Measurements from ENCODE around the gene MTHFS. TPM values are rescaled to one million over a fixed set of nuclear protein-coding genes. Genes with fewer than 3 reads are reported as not detected.

The MTHFS gene
- total and polyA plus RNA-seq, 11 donors = 5.7 to 45.5 (median 13.4) TPM

GRCh38 chr15:79824136-79824701 is 72.6 kb downstream of the MTHFS start:
- Histone ChIP-seq H3K36me3 (peaks cover 0 to 4% (median 0%) of the 10 kb centered on the region in 9 donors), H3K27ac (no peak overlapping the region), H3K27me3 (no peaks in the 10 kb centered on the region), H3K9me3 (peaks cover 0 to 13% (median 2%) of the 10 kb centered on the region in 12 donors), H3K4me1 (no peaks in the 10 kb centered on the region), H3K4me3 (no peak overlapping the region)
- intact Hi-C loops (cut with DNase I) = no loop called here
- ATAC-seq (no peak), DNase-seq (no peak)
- 46 to 56% (median 52%) methylated on average over 9 of the region's 9 CpGs for WGBS, 4 donors
- TF ChIP-seq CTCF (IDR thresholded peaks at IDR 0.05) = no peak
- TF ChIP-seq POLR2A (IDR thresholded peaks at IDR 0.05) = no peak

GRCh38 chr15:79820820-79821219 is 76.0 kb downstream of the MTHFS start:
- H3K9me3 ChIP-seq = peaks cover 0 to 13% (median 0%) of the 10 kb centered on the region in 12 donors
- H3K27ac ChIP-seq = no peak overlapping the region
- H3K4me1 ChIP-seq = peaks cover 0 to 2% (median 0%) of the 10 kb centered on the region in 12 donors
- ATAC-seq = no peak
- intact Hi-C loops (cut with DNase I) = no loop called here
- no peak for DNase-seq
- 84 to 92% (median 85%) methylated on average over 2 of the region's 2 CpGs for WGBS, 4 donors
- H3K27me3 ChIP-seq = no peaks in the 10 kb centered on the region
- peaks cover 0 to 4% (median 0%) of the 10 kb centered on the region in 9 donors for H3K36me3 ChIP-seq
- TF ChIP-seq POLR2A (IDR thresholded peaks at IDR 0.05) = no peak
- no peak overlapping the region for H3K4me3 ChIP-seq

- no peak for ATAC-seq
- H3K27me3 ChIP-seq = no peaks in the 10 kb centered on the region
Measured at GRCh38 chr15:79820176-79820575, 76.6 kb downstream of the MTHFS start.

GRCh38 chr15:79816571-79816970 is 80.2 kb downstream of the MTHFS start:
- intact Hi-C loops (cut with DNase I) = no loop called here
- Histone ChIP-seq H3K36me3 (no peaks in the 10 kb centered on the region), H3K4me1 (peaks cover 0 to 14% (median 2%) of the 10 kb centered on the region in 12 donors), H3K27me3 (no peaks in the 10 kb centered on the region), H3K27ac (no peak overlapping the region), H3K4me3 (no peak overlapping the region), H3K9me3 (peaks cover 0 to 13% (median 0%) of the 10 kb centered on the region in 12 donors)
- DNase-seq (no peak), ATAC-seq (no peak)
- no peak for TF ChIP-seq POLR2A (IDR thresholded peaks at IDR 0.05)
- TF ChIP-seq CTCF (IDR thresholded peaks at IDR 0.05) = no peak
- WGBS, 4 donors = 51 to 73% (median 67%) methylated on average over 5 to 6 of the region's 6 CpGs

More at GRCh38 chr15:79820176-79820575, 76.6 kb downstream of the MTHFS start:
- Histone ChIP-seq H3K9me3 (peaks cover 0 to 13% (median 0%) of the 10 kb centered on the region in 12 donors), H3K36me3 (no peaks in the 10 kb centered on the region), H3K27ac (no peak overlapping the region), H3K4me1 (peaks cover 0 to 6% (median 0%) of the 10 kb centered on the region in 12 donors), H3K4me3 (no peak overlapping the region)
- TF ChIP-seq CTCF (IDR thresholded peaks at IDR 0.05) (no peak), POLR2A (IDR thresholded peaks at IDR 0.05) (no peak)
- intact Hi-C loops (cut with DNase I) = no loop called here
- DNase-seq = no peak

- intact Hi-C loops (cut with DNase I) = no loop called here
- DNase-seq (peak in 3 of 5 donors; percentile 20 to 60 (median 23)), ATAC-seq (peak in 3 of 4 donors; percentile 16 to 72 (median 48))
- Histone ChIP-seq H3K36me3 (no peaks in the 10 kb centered on the region), H3K9me3 (peaks cover 0 to 7% (median 0%) of the 10 kb centered on the region in 12 donors), H3K4me3 (no peak overlapping the region), H3K27ac (no peak overlapping the region), H3K27me3 (no peaks in the 10 kb centered on the region), H3K4me1 (peaks cover 0 to 20% (median 2%) of the 10 kb centered on the region in 12 donors)
- TF ChIP-seq POLR2A (IDR thresholded peaks at IDR 0.05) = no peak
- peak in 3 of 12 donors; percentile 19 to 31 (median 21) for TF ChIP-seq CTCF (IDR thresholded peaks at IDR 0.05)
- whole genome bisulfite sequencing, 4 donors = 44 to 71% (median 68%) methylated on average over 5 of the region's 5 CpGs
Measured at GRCh38 chr15:79815468-79815867, 81.3 kb downstream of the MTHFS start.
